GM18499 (cell line): ENCODE measurements around the gene MT1G.

Source experiments
- ATAC-seq: cut with Tn5 transposase; IDR thresholded peaks from one replicate; pipeline ENCODE4 v1.9.1; 2021; ENCODE audit warnings: moderate number of reproducible peaks; ENCODE audit not compliant: insufficient read depth, unreplicated experiment

Gene MT1G

GRCh38 chr16:56640076-56640475 lies 27.8 kb downstream of the MT1G start:
- ATAC-seq, result no peak

- no peak for ATAC-seq
These were observed 28.8 kb downstream of the MT1G start for GRCh38 chr16:56639045-56639444.

GRCh38 chr16:56637814-56638750 lies 29.8 kb downstream of the MT1G start, which contains the start of gene MT1A:
Gene MT1A (plus strand): TSS chr16:56638666. CDS start chr16:56638739, 73 bp downstream.
- no peak for ATAC-seq

GRCh38 chr16:56636616-56637413 lies 31.1 kb downstream of the MT1G start:
- no peak for ATAC-seq

- ATAC-seq, result no peak
These were observed 32.4 kb downstream of the MT1G start for GRCh38 chr16:56635441-56635967.

- no peak for ATAC-seq
These were observed 33.0 kb downstream of the MT1G start for GRCh38 chr16:56634715-56635440.

GRCh38 chr16:56633535-56633934 lies 34.3 kb downstream of the MT1G start:
- no peak for ATAC-seq

GRCh38 chr16:56632848-56633365 lies 35.0 kb downstream of the MT1G start:
- no peak for ATAC-seq

- no peak for ATAC-seq
These were observed 35.6 kb downstream of the MT1G start, which contains the start of gene MT1M for GRCh38 chr16:56632156-56632847. Gene MT1M (plus strand): TSS chr16:56632659. CDS start chr16:56632732, 73 bp downstream.

- no peak for ATAC-seq
These were observed 36.1 kb downstream of the MT1G start for GRCh38 chr16:56631832-56632155.

GRCh38 chr16:56631197-56631596 lies 36.7 kb downstream of the MT1G start:
- no peak for ATAC-seq

GRCh38 chr16:56630134-56630533 lies 37.7 kb downstream of the MT1G start:
- peak; percentile 88 for ATAC-seq

- ATAC-seq, result no peak
These were observed 38.3 kb downstream of the MT1G start for GRCh38 chr16:56629531-56629930.

GRCh38 chr16:56628486-56629350 lies 39.1 kb downstream of the MT1G start:
- ATAC-seq, result no peak

- no peak for ATAC-seq
These were observed 41.2 kb downstream of the MT1G start for GRCh38 chr16:56626685-56627084.

GRCh38 chr16:56625943-56626654 lies 41.8 kb downstream of the MT1G start:
- ATAC-seq, result no peak

- ATAC-seq, result no peak
These were observed 42.5 kb downstream of the MT1G start, which contains the start of gene MT1E for GRCh38 chr16:56625140-56625942. Gene MT1E (plus strand): TSS chr16:56625781. CDS start chr16:56625852, 71 bp downstream.
